ENCODE measurements around the gene ARHGEF19.

Gene ARHGEF19

DNA sequence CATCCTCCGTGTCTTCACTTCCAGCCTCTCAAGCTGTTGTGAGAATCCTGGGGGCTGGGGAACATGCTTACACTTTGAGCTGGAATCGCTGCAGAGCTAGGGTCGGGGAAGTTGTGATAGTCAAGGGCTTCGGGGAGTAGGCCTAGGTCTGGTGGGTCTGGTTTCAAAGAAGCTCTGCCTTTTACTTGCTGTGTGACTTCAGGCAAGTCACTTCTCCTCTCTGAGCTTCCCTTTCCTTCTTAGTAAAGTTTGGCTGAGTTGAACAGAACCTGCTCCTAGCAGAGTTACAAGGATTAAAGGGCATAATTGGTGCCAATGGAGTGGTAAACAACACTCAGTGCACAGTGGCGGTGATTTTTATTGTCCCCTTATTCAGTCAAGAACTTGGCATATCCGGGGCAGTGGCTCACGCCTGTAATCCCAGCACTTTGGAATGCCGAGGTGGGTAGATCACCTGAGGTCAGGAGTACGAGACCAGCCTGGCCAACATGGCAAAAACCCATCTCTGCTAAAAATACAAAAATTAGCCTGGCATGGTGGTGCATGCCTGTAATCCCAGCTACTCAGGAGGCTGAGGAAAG, 25.7 kb downstream of the ARHGEF19 start:
- no peaks in the 10 kb centered on the region for H3K9me3 ChIP-seq (ENCODE audit: control insufficient read depth in 1 of 2, low read length in 2 of 2)
- peaks cover 6 to 16% of the 10 kb centered on the region in 2 donors for H3K4me1 ChIP-seq (ENCODE audit: control insufficient read depth in 1 of 2, insufficient read depth in 2 of 2, low read length in 2 of 2)
- H3K27ac ChIP-seq (ENCODE audit: low read length) = no peak overlapping the region
- no peak overlapping the region for H3K4me3 ChIP-seq (ENCODE audit: low read depth in 1 of 2, low read length in 2 of 2)
- H3K27me3 ChIP-seq (ENCODE audit: low read depth, low read length) = no peaks in the 10 kb centered on the region
- H3K36me3 ChIP-seq (ENCODE audit: control insufficient read depth in 1 of 2, insufficient read depth in 2 of 2, low read length in 2 of 2) = no peaks in the 10 kb centered on the region

- H3K27me3 ChIP-seq (ENCODE audit: low read depth, low read length) = no peaks in the 10 kb centered on the region
- H3K4me3 ChIP-seq (ENCODE audit: low read depth in 1 of 2, low read length in 2 of 2) = no peak overlapping the region
- H3K36me3 ChIP-seq (ENCODE audit: control insufficient read depth in 1 of 2, insufficient read depth in 2 of 2, low read length in 2 of 2) = no peaks in the 10 kb centered on the region
- H3K9me3 ChIP-seq (ENCODE audit: control insufficient read depth in 1 of 2, low read length in 2 of 2) = no peaks in the 10 kb centered on the region
- H3K4me1 ChIP-seq (ENCODE audit: control insufficient read depth in 1 of 2, insufficient read depth in 2 of 2, low read length in 2 of 2) = peaks cover 9 to 21% of the 10 kb centered on the region in 2 donors
- H3K27ac ChIP-seq (ENCODE audit: low read length) = no peak overlapping the region
Measured at GRCh38 chr1:16184557-16185303, 27.7 kb downstream of the ARHGEF19 start.

DNA sequence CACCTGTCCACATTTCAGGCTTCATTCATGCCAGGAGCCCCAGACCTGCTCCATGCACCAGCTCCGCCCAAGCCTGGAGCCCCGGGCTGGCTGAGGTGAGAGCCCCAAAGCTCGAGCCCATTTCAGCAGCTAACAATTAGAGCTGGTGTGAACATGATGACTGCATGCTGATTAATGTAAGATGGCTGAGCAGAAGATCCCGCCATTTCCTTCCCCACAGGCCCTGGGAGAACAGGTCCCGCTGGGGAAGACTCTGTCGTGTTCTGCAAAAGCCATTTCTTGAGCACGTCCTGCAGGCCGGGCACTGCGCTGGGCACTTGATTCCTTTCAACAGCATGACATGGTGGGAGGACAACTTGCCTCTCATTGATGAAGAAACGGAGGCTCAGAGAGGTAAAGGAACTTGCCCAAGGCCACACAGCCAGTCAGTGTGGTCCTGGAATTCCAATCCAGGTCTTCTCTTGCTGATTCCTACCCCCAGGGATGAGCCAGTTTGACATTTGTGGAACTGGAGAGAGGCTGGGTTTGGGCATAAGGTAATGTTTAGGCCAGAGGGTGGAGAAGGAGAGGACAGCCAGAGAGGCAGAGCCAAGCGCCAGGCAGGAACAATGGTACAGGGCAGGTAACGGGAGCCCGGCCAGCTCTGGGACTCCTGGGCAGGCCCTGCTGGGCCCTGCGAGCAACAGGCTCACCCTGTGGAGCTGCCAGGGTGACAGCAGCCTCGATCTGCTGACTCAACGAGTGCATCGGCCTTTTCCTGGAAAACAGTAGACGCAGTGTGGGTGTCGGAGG, 28.5 kb downstream of the ARHGEF19 start:
- peaks cover 10 to 23% of the 10 kb centered on the region in 2 donors for H3K4me1 ChIP-seq (ENCODE audit: control insufficient read depth in 1 of 2, insufficient read depth in 2 of 2, low read length in 2 of 2)
- H3K36me3 ChIP-seq (ENCODE audit: control insufficient read depth in 1 of 2, insufficient read depth in 2 of 2, low read length in 2 of 2) = no peaks in the 10 kb centered on the region
- no peak overlapping the region for H3K27ac ChIP-seq (ENCODE audit: low read length)
- no peaks in the 10 kb centered on the region for H3K9me3 ChIP-seq (ENCODE audit: control insufficient read depth in 1 of 2, low read length in 2 of 2)
- no peaks in the 10 kb centered on the region for H3K27me3 ChIP-seq (ENCODE audit: low read depth, low read length)
- no peak overlapping the region for H3K4me3 ChIP-seq (ENCODE audit: low read depth in 1 of 2, low read length in 2 of 2)

- Histone ChIP-seq H3K9me3 (ENCODE audit: control insufficient read depth in 1 of 2, low read length in 2 of 2) (no peaks in the 10 kb centered on the region), H3K27me3 (ENCODE audit: low read depth, low read length) (no peaks in the 10 kb centered on the region), H3K36me3 (ENCODE audit: control insufficient read depth in 1 of 2, insufficient read depth in 2 of 2, low read length in 2 of 2) (no peaks in the 10 kb centered on the region), H3K27ac (ENCODE audit: low read length) (no peak overlapping the region), H3K4me1 (ENCODE audit: control insufficient read depth in 1 of 2, insufficient read depth in 2 of 2, low read length in 2 of 2) (peaks cover 15 to 26% of the 10 kb centered on the region in 2 donors), H3K4me3 (ENCODE audit: low read depth in 1 of 2, low read length in 2 of 2) (no peak overlapping the region)
Measured at GRCh38 chr1:16183179-16183578, 29.3 kb downstream of the ARHGEF19 start.

DNA sequence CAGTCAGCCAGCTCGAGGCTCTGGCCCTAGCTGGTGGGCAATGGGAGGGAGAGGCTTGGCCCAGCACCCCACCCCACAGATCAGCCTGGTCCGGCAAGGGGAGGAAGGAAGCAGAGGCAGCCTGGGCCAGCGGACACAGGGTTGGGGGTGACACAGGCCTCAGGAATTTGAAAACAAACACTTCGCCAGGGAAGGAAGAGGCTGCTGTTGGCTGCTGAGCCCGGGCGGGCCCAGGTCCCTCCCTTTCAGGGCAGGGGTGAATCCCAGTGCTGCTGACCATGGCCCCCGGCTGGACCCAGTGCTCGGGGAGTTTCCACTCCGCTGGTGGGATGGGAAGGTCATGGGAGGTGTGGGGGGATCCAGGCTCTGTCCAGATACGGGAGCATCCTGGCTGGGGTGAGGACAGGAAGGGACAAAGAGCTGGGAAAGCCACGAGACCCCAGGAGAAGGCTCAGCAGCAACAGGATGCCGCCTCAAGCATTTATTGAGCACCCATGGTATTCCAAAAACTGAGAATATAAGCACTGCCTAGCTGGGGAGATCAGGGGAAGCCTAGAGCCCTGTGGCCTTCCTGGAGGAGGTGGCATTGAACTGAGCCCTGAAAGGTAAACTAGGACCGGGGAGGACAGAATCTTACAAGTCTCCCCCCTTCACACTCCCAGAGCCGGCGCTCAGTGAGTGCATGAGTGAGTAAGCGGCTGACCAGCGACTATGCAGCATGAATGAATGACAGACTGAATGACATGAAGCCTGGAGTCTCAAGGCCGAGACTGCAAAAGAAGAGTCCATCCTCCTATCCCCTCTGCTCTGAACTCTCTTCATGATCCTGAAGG, 30.3 kb downstream of the ARHGEF19 start:
- Histone ChIP-seq H3K4me1 (ENCODE audit: control insufficient read depth in 1 of 2, insufficient read depth in 2 of 2, low read length in 2 of 2) (peaks cover 15 to 28% of the 10 kb centered on the region in 2 donors), H3K4me3 (ENCODE audit: low read depth in 1 of 2, low read length in 2 of 2) (peak overlapping the region in 1 of 2 donors; percentile 24), H3K27me3 (ENCODE audit: low read depth, low read length) (no peaks in the 10 kb centered on the region), H3K9me3 (ENCODE audit: control insufficient read depth in 1 of 2, low read length in 2 of 2) (no peaks in the 10 kb centered on the region), H3K27ac (ENCODE audit: low read length) (peak overlapping the region; percentile 77), H3K36me3 (ENCODE audit: control insufficient read depth in 1 of 2, insufficient read depth in 2 of 2, low read length in 2 of 2) (no peaks in the 10 kb centered on the region)

DNA sequence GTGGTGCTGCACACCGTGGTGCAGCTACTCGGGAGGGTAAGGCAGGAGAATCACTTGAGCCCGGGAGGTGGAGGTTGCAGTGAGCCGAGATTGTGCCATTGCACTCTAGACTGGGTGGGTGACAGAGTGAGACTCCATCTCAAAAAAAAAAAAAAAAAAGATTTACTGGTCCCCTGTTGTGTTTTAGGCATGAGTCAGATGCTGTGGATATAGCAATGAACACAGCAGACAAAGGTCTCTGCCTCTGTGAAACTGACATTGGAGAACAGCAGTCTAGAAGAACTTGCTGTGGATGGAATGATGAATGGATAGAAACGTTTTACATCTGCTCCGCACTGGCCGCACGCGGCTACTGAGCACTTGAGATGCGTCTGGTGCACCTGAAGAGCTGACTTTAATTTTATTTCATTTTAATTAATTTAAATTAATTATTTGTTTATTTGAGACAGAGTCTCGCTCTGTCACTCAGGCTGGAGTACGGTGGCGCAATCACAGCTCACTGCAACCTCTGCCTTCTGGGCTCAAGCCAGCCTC, 32.1 kb downstream of the ARHGEF19 start:
- no peaks in the 10 kb centered on the region for H3K27me3 ChIP-seq (ENCODE audit: low read depth, low read length)
- no peaks in the 10 kb centered on the region for H3K36me3 ChIP-seq (ENCODE audit: control insufficient read depth in 1 of 2, insufficient read depth in 2 of 2, low read length in 2 of 2)
- H3K4me3 ChIP-seq (ENCODE audit: low read depth in 1 of 2, low read length in 2 of 2) = no peak overlapping the region
- no peak overlapping the region for H3K27ac ChIP-seq (ENCODE audit: low read length)
- H3K9me3 ChIP-seq (ENCODE audit: control insufficient read depth in 1 of 2, low read length in 2 of 2) = no peaks in the 10 kb centered on the region
- H3K4me1 ChIP-seq (ENCODE audit: control insufficient read depth in 1 of 2, insufficient read depth in 2 of 2, low read length in 2 of 2) = peaks cover 23 to 45% of the 10 kb centered on the region in 2 donors

DNA sequence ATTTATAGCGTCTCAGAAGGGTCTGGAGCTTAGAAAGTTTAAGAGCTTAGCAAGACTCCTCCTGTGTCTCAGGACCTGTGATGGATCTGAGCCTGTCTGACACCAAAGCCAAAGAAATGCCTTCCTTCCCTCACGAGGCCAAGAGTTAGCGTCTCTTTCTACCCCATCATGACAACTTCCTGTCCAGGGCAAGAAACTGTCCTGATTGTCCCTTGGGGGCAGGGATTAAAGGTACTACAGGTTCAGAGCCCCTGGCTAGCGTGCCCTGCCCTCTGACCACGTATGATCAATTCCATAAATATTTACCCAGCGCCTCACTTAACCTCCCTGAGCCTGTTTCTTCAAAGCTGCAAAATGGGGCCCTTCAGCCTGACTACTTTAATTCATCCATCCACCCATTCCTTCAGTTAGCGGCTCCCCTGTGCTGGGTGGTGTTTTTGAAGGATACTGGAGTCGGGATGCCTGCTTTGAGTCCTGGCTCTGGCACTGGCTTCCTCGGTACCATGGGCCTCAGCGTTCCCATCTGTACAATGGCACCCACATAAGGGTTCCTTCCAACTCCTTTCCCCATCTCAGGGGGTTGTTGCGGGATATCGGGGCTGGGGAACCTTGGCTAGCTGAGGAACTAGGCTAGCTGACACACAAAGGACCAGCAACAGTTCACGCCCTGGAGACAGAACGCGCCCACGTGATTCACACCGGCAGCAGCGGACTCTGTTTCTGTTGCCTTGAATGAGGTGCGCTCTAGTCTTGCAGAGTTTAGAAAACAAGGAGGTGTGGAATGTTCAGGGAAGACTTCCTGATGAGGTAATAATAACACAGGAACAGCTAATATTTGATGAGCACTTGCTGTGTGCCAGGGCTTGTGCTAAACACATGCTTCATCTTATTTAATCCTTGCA, 33.6 kb downstream of the ARHGEF19 start:
- no peaks in the 10 kb centered on the region for H3K9me3 ChIP-seq (ENCODE audit: control insufficient read depth in 1 of 2, low read length in 2 of 2)
- no peaks in the 10 kb centered on the region for H3K27me3 ChIP-seq (ENCODE audit: low read depth, low read length)
- peaks cover 32 to 60% of the 10 kb centered on the region in 2 donors for H3K4me1 ChIP-seq (ENCODE audit: control insufficient read depth in 1 of 2, insufficient read depth in 2 of 2, low read length in 2 of 2)
- no peaks in the 10 kb centered on the region for H3K36me3 ChIP-seq (ENCODE audit: control insufficient read depth in 1 of 2, insufficient read depth in 2 of 2, low read length in 2 of 2)
- H3K4me3 ChIP-seq (ENCODE audit: low read depth in 1 of 2, low read length in 2 of 2) = no peak overlapping the region
- no peak overlapping the region for H3K27ac ChIP-seq (ENCODE audit: low read length)

- no peaks in the 10 kb centered on the region for H3K9me3 ChIP-seq (ENCODE audit: control insufficient read depth in 1 of 2, low read length in 2 of 2)
- no peaks in the 10 kb centered on the region for H3K36me3 ChIP-seq (ENCODE audit: control insufficient read depth in 1 of 2, insufficient read depth in 2 of 2, low read length in 2 of 2)
- no peak overlapping the region for H3K4me3 ChIP-seq (ENCODE audit: low read depth in 1 of 2, low read length in 2 of 2)
- H3K27ac ChIP-seq (ENCODE audit: low read length) = no peak overlapping the region
- H3K27me3 ChIP-seq (ENCODE audit: low read depth, low read length) = no peaks in the 10 kb centered on the region
- H3K4me1 ChIP-seq (ENCODE audit: control insufficient read depth in 1 of 2, insufficient read depth in 2 of 2, low read length in 2 of 2) = peaks cover 31 to 65% of the 10 kb centered on the region in 2 donors
Measured at GRCh38 chr1:16177306-16177705, 35.1 kb downstream of the ARHGEF19 start.

DNA sequence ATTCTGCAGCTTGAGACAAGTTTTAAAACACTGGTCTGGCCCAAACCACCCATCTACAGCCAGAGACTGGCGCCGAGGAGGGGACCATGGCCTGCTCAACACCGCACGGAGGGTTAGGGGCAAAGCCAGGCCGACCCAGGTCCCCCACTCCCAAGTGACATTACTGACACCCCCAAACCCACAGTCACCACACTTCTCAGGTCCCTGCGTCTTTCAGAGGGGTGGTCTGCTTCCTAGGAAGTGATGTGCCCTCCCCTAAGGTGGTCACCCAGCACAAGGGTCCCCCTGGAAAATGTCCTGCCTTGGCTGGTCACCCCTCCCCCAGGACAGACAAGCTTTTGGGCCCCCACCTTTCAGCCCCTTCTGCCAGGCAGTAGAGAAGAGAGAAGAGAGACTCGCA, 35.8 kb downstream of the ARHGEF19 start:
- H3K36me3 ChIP-seq (ENCODE audit: control insufficient read depth in 1 of 2, insufficient read depth in 2 of 2, low read length in 2 of 2) = no peaks in the 10 kb centered on the region
- peak overlapping the region; percentile 40 for H3K27ac ChIP-seq (ENCODE audit: low read length)
- H3K4me3 ChIP-seq (ENCODE audit: low read depth in 1 of 2, low read length in 2 of 2) = peak overlapping the region in 1 of 2 donors; percentile 24
- no peaks in the 10 kb centered on the region for H3K27me3 ChIP-seq (ENCODE audit: low read depth, low read length)
- peaks cover 24 to 59% of the 10 kb centered on the region in 2 donors for H3K4me1 ChIP-seq (ENCODE audit: control insufficient read depth in 1 of 2, insufficient read depth in 2 of 2, low read length in 2 of 2)
- no peaks in the 10 kb centered on the region for H3K9me3 ChIP-seq (ENCODE audit: control insufficient read depth in 1 of 2, low read length in 2 of 2)

Measured in muscle layer of duodenum (tissue), 2 donors.